Measurements from ENCODE around the gene KLHL29. TPM values are rescaled to one million over a fixed set of nuclear protein-coding genes. Genes with fewer than 3 reads are reported as not detected.

Gene KLHL29
- total RNA-seq, 2 donors from 2014 or later = 2.0 to 4.2 TPM

DNA sequence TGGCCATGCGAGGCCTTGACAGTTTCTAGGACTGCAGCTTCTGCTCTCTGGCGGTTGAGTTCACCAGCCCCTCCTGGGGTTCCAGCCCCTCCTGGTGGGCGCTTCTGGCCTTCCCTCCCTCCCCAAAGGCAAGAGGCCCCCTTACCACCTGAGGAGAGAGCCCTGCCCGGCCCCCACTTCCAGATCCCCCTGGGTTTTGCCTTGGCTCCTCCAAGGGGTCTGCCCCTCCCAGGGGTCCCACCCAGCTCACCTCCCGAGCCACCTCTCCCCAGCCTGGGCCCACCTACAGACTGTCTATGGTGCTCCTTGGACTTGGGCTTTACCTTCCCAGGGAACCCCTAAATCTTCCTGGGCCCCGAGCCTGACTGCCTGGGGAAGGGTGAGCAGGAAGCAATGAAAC, 277.5 kb downstream of the KLHL29 start:
- TF ChIP-seq, protein P1, sequence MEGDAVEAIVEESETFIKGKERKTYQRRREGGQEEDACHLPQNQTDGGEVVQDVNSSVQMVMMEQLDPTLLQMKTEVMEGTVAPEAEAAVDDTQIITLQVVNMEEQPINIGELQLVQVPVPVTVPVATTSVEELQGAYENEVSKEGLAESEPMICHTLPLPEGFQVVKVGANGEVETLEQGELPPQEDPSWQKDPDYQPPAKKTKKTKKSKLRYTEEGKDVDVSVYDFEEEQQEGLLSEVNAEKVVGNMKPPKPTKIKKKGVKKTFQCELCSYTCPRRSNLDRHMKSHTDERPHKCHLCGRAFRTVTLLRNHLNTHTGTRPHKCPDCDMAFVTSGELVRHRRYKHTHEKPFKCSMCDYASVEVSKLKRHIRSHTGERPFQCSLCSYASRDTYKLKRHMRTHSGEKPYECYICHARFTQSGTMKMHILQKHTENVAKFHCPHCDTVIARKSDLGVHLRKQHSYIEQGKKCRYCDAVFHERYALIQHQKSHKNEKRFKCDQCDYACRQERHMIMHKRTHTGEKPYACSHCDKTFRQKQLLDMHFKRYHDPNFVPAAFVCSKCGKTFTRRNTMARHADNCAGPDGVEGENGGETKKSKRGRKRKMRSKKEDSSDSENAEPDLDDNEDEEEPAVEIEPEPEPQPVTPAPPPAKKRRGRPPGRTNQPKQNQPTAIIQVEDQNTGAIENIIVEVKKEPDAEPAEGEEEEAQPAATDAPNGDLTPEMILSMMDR (IDR thresholded peaks at IDR 0.05) = no peak
- DNase-seq (ENCODE audit: low spot score) = no peak
- Histone ChIP-seq H3K4me1 (peaks cover 0 to 11% of the 10 kb centered on the region in 2 donors), H3K9me3 (no peaks in the 10 kb centered on the region), H3K27ac (no peak overlapping the region), H3K4me3 (no peak overlapping the region), H3K27me3 (no peaks in the 10 kb centered on the region), H3K36me3 (no peaks in the 10 kb centered on the region)

GRCh38 chr2:23662941-23663920, 278.3 kb downstream of the KLHL29 start:
- DNase-seq (ENCODE audit: low spot score) = no peak
- Histone ChIP-seq H3K4me1 (peaks cover 0 to 11% of the 10 kb centered on the region in 2 donors), H3K9me3 (no peaks in the 10 kb centered on the region), H3K36me3 (no peaks in the 10 kb centered on the region), H3K4me3 (peak overlapping the region; percentile 18 to 28), H3K27ac (no peak overlapping the region), H3K27me3 (no peaks in the 10 kb centered on the region)
- TF ChIP-seq, protein P1 (IDR thresholded peaks at IDR 0.05) = no peak

DNA sequence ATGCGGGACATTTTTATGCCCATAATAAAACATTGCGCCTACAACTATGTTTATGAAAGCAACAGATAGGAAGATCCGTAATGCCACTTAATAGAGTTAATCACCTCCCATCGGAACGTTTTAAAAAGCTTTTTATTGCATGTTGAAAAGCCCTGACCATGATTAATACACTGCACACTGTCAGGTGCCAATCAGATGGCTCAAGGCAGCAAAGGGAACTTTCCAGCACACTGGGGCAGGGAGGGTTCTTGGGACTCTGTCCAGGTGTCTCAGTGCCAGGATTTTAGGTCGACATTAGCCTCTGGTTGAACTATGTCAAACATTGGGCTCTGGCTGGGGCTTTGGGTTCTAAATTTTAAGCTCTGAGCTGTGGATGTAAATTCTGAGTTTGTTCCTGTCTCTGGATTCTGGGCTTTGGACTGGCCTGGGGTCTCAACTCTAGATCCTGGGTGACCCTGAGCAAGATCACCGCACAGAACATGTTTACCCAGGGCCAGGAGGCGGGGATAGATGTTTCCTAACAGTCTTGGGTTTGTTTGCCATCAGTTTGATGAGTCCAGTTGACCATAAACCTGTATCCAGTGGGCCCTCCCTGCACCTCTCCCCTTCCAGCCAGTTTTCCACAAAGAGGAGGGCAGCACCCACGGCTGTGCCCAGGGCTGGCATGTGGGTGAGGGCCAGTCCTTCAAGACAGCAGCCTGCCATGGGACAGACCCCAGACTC, 279.2 kb downstream of the KLHL29 start:
- Histone ChIP-seq H3K36me3 (no peaks in the 10 kb centered on the region), H3K27me3 (no peaks in the 10 kb centered on the region), H3K9me3 (no peaks in the 10 kb centered on the region), H3K4me3 (no peak overlapping the region), H3K27ac (no peak overlapping the region), H3K4me1 (peaks cover 0 to 19% of the 10 kb centered on the region in 2 donors)
- DNase-seq (ENCODE audit: low spot score) = no peak
- TF ChIP-seq, protein P1 (IDR thresholded peaks at IDR 0.05) = no peak

DNA sequence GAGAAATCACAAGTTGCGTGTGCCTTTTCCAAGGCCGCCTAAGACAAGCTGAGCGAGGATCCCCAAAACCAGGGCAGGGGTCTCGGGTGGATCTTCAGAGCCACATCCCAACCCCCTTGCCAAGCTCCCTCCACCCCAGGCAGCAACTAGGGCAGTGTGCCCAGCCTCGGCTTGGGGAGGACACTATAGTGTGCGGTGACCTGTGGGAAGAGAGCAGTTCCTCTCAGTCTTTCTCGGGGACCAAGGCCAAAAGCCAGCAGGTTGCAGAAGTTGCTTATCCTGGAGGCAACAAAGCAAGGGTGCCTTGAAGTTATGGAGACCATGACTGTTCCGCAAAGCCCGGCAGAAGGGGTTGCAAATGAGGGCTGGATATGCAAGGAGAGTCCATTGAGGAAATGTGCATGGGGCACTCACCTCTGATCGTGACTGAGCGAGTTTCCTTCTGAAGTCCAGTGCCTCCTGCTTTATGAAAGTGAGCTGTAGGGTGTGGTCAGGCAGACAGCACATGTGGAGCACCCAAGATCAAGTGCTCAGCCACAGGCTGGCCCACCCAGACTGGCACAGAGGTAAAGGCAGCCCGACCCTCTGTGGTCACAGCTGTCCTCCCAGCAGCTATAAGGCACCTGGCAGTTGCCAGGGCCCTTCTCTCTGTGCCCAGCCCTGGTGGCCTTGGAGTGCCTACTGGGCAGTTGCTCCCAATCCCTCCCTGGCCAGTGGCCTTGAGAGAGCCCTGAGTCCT, 281.4 kb downstream of the KLHL29 start:
- no peaks in the 10 kb centered on the region for H3K9me3 ChIP-seq
- no peaks in the 10 kb centered on the region for H3K27me3 ChIP-seq
- DNase-seq (ENCODE audit: low spot score) = no peak
- no peaks in the 10 kb centered on the region for H3K36me3 ChIP-seq
- TF ChIP-seq, protein P1 (IDR thresholded peaks at IDR 0.05) = no peak
- H3K27ac ChIP-seq = no peak overlapping the region
- H3K4me1 ChIP-seq = peaks cover 0 to 31% of the 10 kb centered on the region in 2 donors
- H3K4me3 ChIP-seq = no peak overlapping the region

DNA sequence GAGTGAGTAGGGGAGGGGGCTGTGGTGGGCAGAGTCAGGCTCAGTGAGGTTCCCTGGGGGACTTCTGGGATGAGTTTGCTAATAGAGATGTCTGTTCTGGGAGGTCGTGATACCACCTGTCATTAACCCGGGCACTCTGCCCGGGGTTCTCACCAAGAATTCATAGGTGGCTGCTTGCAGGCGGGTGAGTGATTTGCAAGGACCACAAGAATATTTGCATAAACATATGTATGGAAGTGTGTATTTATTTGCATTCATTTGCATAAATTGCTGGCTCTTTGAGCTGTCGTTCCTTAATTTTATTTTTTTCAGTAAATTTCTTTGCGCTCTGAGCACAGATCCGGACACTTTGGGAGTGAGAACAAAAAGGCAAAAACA, 282.0 kb downstream of the KLHL29 start:
- TF ChIP-seq, protein P1 (IDR thresholded peaks at IDR 0.05) = no peak
- DNase-seq (ENCODE audit: low spot score) = no peak
- Histone ChIP-seq H3K9me3 (no peaks in the 10 kb centered on the region), H3K27ac (no peak overlapping the region), H3K27me3 (no peaks in the 10 kb centered on the region), H3K36me3 (no peaks in the 10 kb centered on the region), H3K4me3 (no peak overlapping the region), H3K4me1 (peaks cover 0 to 31% of the 10 kb centered on the region in 2 donors)
